Calu3 (cell line): ENCODE measurements around the gene NOSTRIN. TPM values are rescaled to one million over a fixed set of nuclear protein-coding genes. Genes with fewer than 3 reads are reported as not detected.

Experiments
- BruUV-seq: library from RNA; stranded (reverse); fragments of 400-500 nt; replicated peaks from 2 replicates; lab custom pipeline; 2021; lab: Mats Ljungman, UMichigan
- CTCF ChIA-PET: fragments of 300-600 bp; sonication (Branson Sonifier 250); formaldehyde crosslinking; loops from one replicate; lab custom pipeline; 2022; ENCODE audit warnings: antibody characterized with exemption; lab: Charles Lee
- DNase-seq: peaks from one replicate; pipeline ENCODE4 v3.0.0; 2022
- H3K27ac Mint-ChIP-seq: one replicate; pipeline ENCODE4 v1.8.0; 2022; ENCODE audit warnings: mixed read lengths; ENCODE audit not compliant: unreplicated experiment
- H3K27me3 Mint-ChIP-seq: one replicate; pipeline ENCODE4 v1.8.0; 2022; ENCODE audit warnings: mixed read lengths; ENCODE audit not compliant: unreplicated experiment
- H3K36me3 Mint-ChIP-seq: one replicate; pipeline ENCODE4 v1.8.0; 2022; ENCODE audit warnings: mild to moderate bottlenecking, moderate library complexity, mixed read lengths; ENCODE audit not compliant: insufficient read depth, unreplicated experiment
- H3K4me1 Mint-ChIP-seq: one replicate; pipeline ENCODE4 v1.8.0; 2022; ENCODE audit warnings: mild to moderate bottlenecking, low read depth, mixed read lengths; ENCODE audit not compliant: unreplicated experiment
- H3K4me3 Mint-ChIP-seq: one replicate; pipeline ENCODE4 v1.8.0; 2022; ENCODE audit warnings: mild to moderate bottlenecking, low read depth, moderate library complexity, mixed read lengths; ENCODE audit not compliant: unreplicated experiment
- H3K9me3 Mint-ChIP-seq: one replicate; pipeline ENCODE4 v1.8.0; 2022; ENCODE audit warnings: low read depth, mixed read lengths; ENCODE audit not compliant: unreplicated experiment
- CTCF ChIP-seq: fragments of 200-600 bp; IDR thresholded peaks from one replicate; pipeline ENCODE4 v1.8.0; 2022; ENCODE audit warnings: antibody characterized with exemption; ENCODE audit not compliant: unreplicated experiment
- intact Hi-C: fragments of 100-400 bp; cut with micrococcal nuclease; formaldehyde crosslinking; loops from one replicate; pipeline ENCODE4 v1.10.0; 2022; ENCODE audit not compliant: unreplicated experiment
- total RNA-seq: library from RNA; stranded (reverse); gene quantifications from 2 replicates; pipeline ENCODE4 v1.2.3, GENCODE V29; 2022

The NOSTRIN gene
- total RNA-seq, 1 experiment from 2014 or later: 12.5 TPM

DNA sequence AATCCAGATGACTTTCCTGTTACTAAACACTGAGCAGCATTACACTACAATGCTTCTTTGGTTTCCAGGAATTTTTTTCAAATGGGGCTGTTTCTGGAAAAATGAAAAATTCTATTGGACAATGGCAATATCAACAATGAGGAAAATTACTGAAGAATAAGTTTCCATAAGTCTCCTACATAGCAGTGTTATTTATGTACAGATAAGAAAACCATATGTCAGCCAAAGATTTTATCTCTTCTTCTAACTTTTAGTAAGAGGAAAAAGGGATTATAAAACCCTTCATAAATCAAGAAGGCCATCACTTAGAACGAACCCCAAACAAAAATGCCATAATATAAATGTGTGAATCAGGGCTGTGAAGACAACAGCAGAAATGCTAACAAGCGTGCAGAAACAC is 31.6 kb upstream of the NOSTRIN start:
- intact Hi-C loops: no loop called here

DNA sequence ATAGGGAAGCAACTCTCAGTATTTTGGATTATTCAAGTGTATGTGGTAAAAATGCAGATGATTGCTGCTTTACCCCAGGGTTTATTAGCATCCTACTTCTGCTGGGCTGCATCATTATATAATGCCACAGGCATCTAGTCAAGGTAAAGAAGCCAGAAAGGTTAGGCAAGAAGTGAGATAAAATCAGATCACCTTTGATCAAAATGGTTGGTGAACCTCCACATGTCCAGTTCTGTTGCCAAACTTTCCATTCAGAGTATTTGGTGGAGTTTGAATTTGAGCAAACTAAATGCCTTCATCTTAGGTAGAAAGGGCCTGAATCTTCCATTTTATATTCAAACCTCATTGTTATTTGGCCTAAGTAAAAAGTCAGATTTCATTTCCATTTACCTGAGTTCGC is 29.7 kb upstream of the NOSTRIN start:
- Mint-ChIP-seq H3K4me3 (no peak overlapping the region), H3K27ac (no peak overlapping the region), H3K36me3 (no peaks in the 10 kb centered on the region), H3K4me1 (no peaks in the 10 kb centered on the region), H3K27me3 (no peaks in the 10 kb centered on the region), H3K9me3 (no peaks in the 10 kb centered on the region)
- CTCF ChIA-PET: no interaction called here
- intact Hi-C loops: loop anchor here (1.0 to 2.0 kb wide), 3 partner anchors 77 to 148 kb away; no protein-coding TSS in a partner anchor
- no peak for DNase-seq
- no peak for TF ChIP-seq CTCF
- BruUV-seq: no TSS peak

More for the DNA sequence above, 31.6 kb upstream of the NOSTRIN start:
- H3K4me1 Mint-ChIP-seq: peaks cover 19% of the 10 kb centered on the region
- H3K4me3 Mint-ChIP-seq: no peak overlapping the region
- TF ChIP-seq CTCF: no peak
- CTCF ChIA-PET: no interaction called here
- no TSS peak for BruUV-seq
- DNase-seq: no peak
- H3K27me3 Mint-ChIP-seq: no peaks in the 10 kb centered on the region
- H3K36me3 Mint-ChIP-seq: no peaks in the 10 kb centered on the region
- H3K27ac Mint-ChIP-seq: no peak overlapping the region
- no peaks in the 10 kb centered on the region for H3K9me3 Mint-ChIP-seq

DNA sequence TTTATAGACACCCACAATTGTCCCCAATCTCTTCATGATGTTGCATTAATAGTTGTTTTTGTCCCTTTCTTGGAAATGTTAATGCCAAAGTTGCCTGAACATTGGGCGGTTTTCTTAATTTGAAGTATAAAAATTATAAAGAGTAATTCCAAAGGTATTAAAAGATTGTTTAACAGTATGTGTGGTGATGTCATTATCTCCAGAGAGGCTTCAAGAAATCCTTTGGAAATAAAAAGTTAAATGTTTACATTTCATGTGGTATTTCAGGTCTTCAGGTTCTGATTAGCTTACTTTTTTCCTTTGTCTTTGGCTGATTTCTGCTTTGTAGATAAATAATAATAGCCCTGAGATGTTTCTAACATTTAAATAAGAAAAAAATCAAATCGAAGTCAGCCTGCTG is 29.3 kb upstream of the NOSTRIN start:
- CTCF ChIA-PET: interaction anchor here (1.0 kb wide), 1 partner anchor 76 kb away, joined by 4 read pairs; no protein-coding TSS in a partner anchor
- H3K9me3 Mint-ChIP-seq: no peaks in the 10 kb centered on the region
- intact Hi-C loops: loop anchor here (1.0 to 2.0 kb wide), 3 partner anchors 76 to 147 kb away; no protein-coding TSS in a partner anchor
- no peaks in the 10 kb centered on the region for H3K36me3 Mint-ChIP-seq
- DNase-seq: no peak
- TF ChIP-seq CTCF: no peak
- H3K27ac Mint-ChIP-seq: no peak overlapping the region
- no peak overlapping the region for H3K4me3 Mint-ChIP-seq
- no peaks in the 10 kb centered on the region for H3K27me3 Mint-ChIP-seq
- no TSS peak for BruUV-seq
- no peaks in the 10 kb centered on the region for H3K4me1 Mint-ChIP-seq

- DNase-seq: peak; percentile 85
- Mint-ChIP-seq H3K4me3 (no peak overlapping the region), H3K27me3 (no peaks in the 10 kb centered on the region), H3K4me1 (no peaks in the 10 kb centered on the region), H3K27ac (no peak overlapping the region), H3K9me3 (no peaks in the 10 kb centered on the region), H3K36me3 (no peaks in the 10 kb centered on the region)
- intact Hi-C loops: loop anchor here (1.0 to 2.0 kb wide), 3 partner anchors 75 to 146 kb away; no protein-coding TSS in a partner anchor
- CTCF ChIA-PET: interaction anchor here (0.8 to 1.0 kb wide), 4 partner anchors 16 to 427 kb away, joined by 3 to 4 read pairs (median 4); no protein-coding TSS in a partner anchor
- no TSS peak for BruUV-seq
- peak; percentile 94 for TF ChIP-seq CTCF
Measured at GRCh38 chr2:168773719-168774521, 28.5 kb upstream of the NOSTRIN start.
